ENCODE measurements around the gene DNAJC3.
"Not testable (repeated sequence)": the region's sequence is repeated elsewhere in the genome, so short reads cannot be mapped to it uniquely, and the experiment has no call there.

Gene DNAJC3

DNA sequence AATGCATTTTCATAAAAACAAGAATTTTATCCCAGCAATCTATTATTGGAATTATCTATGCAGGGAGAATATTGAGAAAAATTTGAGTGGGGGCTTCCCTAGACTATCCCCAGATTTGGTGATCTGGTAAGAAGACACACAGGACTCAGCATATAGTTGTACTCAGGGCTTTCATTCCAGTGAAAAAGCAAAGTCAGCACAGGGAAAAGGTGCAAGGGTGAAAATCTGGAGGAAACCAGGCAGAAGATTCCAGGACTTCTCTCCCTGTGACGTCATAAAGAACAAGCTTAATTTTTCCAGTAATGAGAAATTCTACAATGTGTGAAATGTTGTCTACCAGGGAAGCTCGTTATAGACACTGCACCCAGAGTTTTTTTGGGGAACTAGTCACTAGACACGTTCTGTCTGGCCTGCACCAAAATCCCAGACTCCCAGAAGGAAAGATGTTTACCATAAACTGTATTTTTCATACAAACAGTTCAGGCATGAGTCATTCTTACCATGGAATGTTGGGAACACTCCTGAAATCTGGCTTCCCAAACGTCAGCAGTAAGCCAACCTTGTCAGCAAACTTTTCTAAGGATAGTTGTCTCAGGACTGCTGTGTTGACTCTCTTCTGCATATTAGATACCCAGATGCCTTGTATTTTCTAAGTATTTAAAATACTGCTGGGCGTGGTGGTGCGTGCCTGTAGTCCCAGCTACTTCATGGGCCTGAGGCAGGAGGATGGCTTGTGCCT is 107.4 kb downstream of the DNAJC3 start:
- DNase-seq: no peak

- no peak for DNase-seq
Observed at GRCh38 chr13:95784900-95785290, 108.0 kb downstream of the DNAJC3 start.

DNA sequence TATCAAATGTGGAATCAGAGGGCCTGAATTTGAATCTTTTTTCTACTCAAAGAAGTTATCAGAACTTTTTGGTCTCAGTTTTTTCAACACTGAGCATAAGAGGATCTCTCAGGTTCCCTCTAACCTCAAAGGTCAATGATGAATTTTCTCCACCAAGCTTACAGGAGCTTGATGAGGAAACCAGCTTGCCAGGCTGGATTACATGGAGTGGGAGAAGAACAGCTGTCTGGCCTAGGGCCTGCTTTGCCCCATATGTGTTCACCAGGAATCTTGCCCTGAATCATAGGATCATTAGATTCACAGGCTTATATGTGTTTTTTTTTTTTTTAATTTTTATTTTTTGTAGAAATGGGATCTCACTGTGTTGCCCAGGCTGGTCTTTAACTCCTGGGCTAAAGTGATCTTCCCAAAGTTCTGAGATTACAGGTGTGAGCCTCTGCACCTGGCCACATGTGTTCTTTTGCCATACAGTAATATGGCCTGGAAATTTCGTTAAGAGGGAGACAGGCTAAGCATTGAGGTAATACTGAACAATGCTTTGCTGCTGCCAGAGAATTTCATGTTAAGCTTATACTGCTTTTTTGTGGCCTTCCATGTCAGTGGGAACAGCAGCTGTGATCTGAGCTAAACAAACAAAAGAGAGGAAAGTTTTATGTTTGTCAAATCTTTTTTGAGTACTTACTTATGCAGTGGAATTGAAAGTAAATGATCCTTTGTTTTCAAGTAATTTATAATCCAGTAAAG is 110.6 kb downstream of the DNAJC3 start:
- DNase-seq: no peak

DNA sequence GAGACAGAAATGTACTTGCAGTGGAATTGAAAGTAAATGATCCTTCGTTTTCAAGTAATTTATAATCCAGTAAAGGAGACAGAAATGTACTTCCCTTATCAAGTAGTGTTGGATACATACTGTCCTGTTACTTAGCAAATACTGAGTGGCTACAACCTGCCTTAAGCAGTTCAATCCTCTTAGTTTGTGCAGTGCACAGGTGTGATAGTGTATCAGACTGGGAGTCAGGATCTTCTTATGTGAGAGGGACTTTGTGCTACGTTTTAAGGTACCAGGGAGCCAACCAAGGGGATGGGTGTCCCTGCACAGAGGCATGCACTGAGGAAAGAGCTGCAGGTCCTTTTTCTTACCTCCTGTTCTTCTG is 111.1 kb downstream of the DNAJC3 start:
- DNase-seq: no peak

GRCh38 chr13:95789315-95789714 is 112.4 kb downstream of the DNAJC3 start:
- DNase-seq: not testable (repeated sequence)

GRCh38 chr13:95791084-95791722 is 114.3 kb downstream of the DNAJC3 start:
- no peak for DNase-seq

GRCh38 chr13:95793018-95793555 is 116.1 kb downstream of the DNAJC3 start:
- no peak for DNase-seq

DNA sequence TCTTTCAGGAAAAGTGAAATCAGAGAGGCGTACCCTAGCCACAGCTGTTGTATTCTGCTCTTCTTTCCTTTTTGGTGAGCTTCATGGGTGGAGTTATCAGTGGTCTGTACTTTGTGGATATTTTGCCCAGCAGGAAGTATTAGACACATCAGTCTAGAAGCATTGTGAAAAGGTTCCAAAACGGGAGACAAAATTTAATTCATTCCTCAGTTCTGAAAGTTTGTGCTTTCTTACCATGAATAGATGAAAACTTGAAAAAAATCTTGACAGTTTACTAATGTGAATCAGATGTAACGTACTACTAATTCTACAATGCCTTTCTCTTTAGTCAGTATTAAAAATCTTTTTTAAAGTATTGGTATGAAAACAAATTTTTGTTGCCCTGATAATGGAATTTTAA is 116.8 kb downstream of the DNAJC3 start:
- no peak for DNase-seq

DNA sequence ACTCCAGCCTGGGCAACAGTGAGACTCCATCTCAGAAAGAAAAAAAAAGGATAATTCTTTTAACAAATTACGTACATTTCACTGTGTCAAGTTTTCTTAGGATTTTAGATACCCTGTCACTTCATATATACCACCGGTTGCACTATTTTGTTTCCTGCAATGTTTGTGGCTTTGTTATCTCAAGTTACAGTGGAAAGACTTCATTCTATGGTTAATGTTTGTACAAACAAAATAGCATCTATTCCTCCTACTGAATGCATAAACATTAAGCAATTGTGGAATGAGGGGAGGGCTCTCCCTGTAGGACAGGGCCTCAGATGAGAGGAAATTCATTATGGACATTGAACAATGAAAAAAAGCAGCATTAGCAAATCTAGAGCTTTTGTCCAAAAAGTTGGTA is 120.1 kb downstream of the DNAJC3 start:
- no peak for DNase-seq

DNA sequence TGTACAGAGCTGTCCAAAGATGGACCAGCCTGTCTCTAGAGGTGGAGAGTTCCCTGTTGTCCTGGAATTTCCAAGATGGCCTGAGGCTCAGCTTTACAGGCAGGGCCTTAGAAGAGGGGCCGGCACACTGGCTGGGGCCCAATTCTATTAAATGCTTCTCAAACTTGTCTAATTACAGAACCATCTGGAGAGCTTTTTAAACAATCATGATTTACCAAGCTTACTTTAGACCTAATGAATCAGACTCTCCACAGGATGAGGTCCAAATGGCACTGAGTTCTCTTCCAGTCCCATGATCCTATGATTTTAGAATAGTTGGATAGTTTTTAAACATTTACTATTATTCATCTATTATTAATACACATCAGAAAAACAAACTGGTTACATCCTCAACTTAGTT is 123.5 kb downstream of the DNAJC3 start:
- DNase-seq: no peak

DNA sequence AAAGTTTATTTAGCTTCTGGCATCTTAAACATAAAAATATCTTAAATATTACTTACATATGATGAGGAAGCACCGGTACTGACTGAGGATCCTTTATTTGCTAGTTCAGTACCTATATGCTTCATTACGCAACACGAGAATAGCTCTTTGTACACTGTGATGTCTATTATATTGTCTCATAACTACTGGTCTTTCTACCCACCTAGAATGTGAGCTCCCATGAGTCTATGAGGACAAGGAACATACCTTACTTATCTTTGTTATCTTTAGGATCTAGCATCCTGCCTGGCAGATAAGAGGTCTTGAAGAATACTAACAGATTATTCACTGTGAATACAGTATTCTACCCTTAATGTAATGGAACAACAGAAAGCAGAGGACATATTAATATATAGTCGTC is 124.9 kb downstream of the DNAJC3 start:
- no peak for DNase-seq

GRCh38 chr13:95805921-95806320 is 129.0 kb downstream of the DNAJC3 start:
- DNase-seq: no peak

DNA sequence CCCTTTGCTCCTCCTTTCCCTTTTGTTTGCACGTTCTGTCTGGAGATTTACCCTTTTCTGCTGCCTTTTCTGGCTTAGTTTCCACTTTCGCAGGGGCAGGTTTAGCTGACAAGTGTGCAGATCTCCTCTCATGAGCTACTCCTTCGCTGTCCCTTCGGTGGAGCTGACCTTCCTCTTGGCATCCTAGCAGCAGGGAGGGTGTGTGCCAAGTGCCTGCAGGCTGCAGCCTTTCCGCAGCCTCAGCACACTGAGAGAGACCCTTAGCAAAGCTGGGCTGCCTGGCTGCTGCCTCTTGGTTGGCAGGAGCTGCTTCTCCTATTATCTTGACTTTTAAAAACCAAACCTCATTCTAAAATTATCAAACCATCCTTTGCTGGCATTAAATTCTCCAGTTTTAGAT is 132.5 kb downstream of the DNAJC3 start:
- DNase-seq: no peak

DNA sequence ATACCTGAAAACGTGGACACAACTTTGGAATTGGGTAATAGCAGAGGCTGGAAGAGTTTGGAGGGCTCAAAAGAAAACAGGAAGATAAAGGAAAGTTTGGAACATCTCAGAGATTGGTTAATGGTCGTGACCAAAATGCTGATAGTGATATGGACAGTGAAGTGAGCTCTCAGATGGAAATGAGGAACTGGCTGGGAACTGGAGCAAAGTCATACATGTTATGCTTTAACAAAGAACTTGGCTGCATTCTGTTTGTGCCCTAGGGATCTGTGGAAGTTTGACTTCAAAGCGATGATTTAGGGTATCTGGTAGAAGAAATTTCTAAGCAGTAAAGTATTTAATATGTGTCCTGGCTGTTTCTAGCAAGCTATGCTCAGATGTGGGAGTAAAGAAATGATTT is 136.2 kb downstream of the DNAJC3 start:
- DNase-seq: no peak

DNA sequence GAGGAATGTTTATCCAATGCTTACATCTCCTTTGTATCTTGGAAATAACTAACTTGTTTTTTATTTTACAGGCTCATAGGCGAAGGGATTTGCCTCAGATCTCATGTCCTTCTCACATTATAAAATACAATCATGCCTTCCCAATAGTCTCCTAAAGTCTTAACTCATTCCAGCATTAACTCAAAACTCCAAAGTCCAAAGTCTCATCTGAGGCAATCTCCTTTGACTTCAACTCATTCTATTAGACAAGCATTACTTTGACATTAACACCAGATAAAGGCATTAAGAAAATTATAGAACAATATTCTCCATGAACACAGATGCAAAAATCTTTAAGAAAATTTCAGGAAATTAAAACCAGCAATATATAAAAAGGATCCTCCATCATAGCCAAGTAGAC is 137.6 kb downstream of the DNAJC3 start:
- no peak for DNase-seq

GRCh38 chr13:95822303-95822702 is 145.4 kb downstream of the DNAJC3 start:
- no peak for DNase-seq

- no peak for DNase-seq
Observed at GRCh38 chr13:95833126-95833525, 156.2 kb downstream of the DNAJC3 start.

DNA sequence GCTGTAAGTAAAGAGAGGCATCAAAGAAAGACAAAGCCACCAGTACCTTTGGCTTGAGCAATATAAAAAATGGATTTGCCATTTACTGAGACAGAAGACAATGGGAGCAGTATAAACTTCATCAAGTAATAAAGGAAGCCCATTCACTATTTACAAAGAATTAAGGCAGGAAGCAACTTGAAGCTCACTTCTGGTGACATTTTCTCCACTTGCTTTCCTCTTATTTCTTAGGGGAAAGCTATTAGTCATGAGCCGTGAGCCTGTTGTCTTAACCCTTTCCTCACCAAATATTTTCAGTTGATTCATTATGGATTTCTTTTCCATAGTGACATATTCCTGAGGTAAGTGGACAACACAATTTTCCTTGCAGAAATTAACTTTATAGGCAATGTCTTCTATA is 156.8 kb downstream of the DNAJC3 start:
- DNase-seq: no peak

- DNase-seq: peak; percentile 85
Observed at GRCh38 chr13:95834134-95834765, 157.3 kb downstream of the DNAJC3 start.

- no peak for DNase-seq
Observed at GRCh38 chr13:95841894-95842293, 165.0 kb downstream of the DNAJC3 start.

- DNase-seq: no peak
Observed at GRCh38 chr13:95842898-95843297, 166.0 kb downstream of the DNAJC3 start.

All from activated effector memory CD4-positive, alpha-beta T cell treated with anti-CD3 and anti-CD28 coated beads, Interleukin-2, amount 50 U/mL, for 16 hours (primary cell).